Measurements from ENCODE around the gene OR52I1.

DNA sequence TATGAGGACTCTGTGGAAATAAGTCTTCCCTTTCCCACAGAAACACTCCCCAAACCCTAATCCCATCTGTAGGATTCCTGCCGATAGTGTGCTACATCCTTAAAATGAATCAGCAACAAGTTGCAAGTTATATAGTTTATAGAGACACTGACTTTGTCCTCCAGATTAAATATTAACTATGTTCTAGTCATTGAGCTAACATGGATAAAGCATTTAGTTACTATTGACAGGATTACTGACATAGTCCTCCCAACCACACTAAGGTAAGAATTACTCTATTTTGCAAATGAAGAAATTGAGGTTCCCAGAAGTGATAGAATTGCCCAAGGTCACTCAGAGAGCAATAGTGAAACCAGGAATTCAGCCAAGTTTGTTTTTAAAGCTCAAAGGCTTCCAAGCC lies 47.0 kb upstream of the OR52I1 start:
- TF ChIP-seq, protein P1, sequence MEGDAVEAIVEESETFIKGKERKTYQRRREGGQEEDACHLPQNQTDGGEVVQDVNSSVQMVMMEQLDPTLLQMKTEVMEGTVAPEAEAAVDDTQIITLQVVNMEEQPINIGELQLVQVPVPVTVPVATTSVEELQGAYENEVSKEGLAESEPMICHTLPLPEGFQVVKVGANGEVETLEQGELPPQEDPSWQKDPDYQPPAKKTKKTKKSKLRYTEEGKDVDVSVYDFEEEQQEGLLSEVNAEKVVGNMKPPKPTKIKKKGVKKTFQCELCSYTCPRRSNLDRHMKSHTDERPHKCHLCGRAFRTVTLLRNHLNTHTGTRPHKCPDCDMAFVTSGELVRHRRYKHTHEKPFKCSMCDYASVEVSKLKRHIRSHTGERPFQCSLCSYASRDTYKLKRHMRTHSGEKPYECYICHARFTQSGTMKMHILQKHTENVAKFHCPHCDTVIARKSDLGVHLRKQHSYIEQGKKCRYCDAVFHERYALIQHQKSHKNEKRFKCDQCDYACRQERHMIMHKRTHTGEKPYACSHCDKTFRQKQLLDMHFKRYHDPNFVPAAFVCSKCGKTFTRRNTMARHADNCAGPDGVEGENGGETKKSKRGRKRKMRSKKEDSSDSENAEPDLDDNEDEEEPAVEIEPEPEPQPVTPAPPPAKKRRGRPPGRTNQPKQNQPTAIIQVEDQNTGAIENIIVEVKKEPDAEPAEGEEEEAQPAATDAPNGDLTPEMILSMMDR (IDR thresholded peaks at IDR 0.05; ENCODE audit: insufficient read depth, low read depth, low read length): no peak
- no peak for TF ChIP-seq EZH2 (IDR thresholded peaks at IDR 0.05; ENCODE audit: insufficient read depth, low read length)

All from astrocyte (in vitro differentiated cells and primary cell).